Trophoblast cell (in vitro differentiated cells and primary cell): Measurements from ENCODE around the gene RAMACL.

ENCODE experiments used
- DNase-seq, 2 donors: peaks; one replicate each; pipeline ENCODE4 v3.0.0-alpha.2; 2016
- H2AFZ ChIP-seq: 2 replicates; pipeline ENCODE4 v1.6.1; 2013; ENCODE audit warnings: low read length, moderate library complexity, mild to moderate bottlenecking; ENCODE audit not compliant: insufficient read depth, poor library complexity
- H2AK5ac ChIP-seq: 2 replicates; pipeline ENCODE4 v1.6.1; 2013; ENCODE audit warnings: mild to moderate bottlenecking, low read length
- H2BK120ac ChIP-seq: 2 replicates; pipeline ENCODE4 v1.6.1; 2013; ENCODE audit warnings: low read length, mild to moderate bottlenecking, moderate library complexity; ENCODE audit not compliant: insufficient read depth, poor library complexity
- H2BK12ac ChIP-seq: 2 replicates; pipeline ENCODE4 v1.6.1; 2013; ENCODE audit warnings: mild to moderate bottlenecking, low read length, moderate library complexity
- H2BK5ac ChIP-seq: 2 replicates; pipeline ENCODE4 v1.6.1; 2013; ENCODE audit warnings: low read length, low read depth, moderate library complexity, mild to moderate bottlenecking; ENCODE audit not compliant: poor library complexity
- H3K14ac ChIP-seq: 2 replicates; pipeline ENCODE4 v1.6.1; 2013; ENCODE audit warnings: mild to moderate bottlenecking, low read length
- H3K18ac ChIP-seq: 2 replicates; pipeline ENCODE4 v1.6.1; 2013; ENCODE audit warnings: mild to moderate bottlenecking, low read length
- H3K23ac ChIP-seq: 2 replicates; pipeline ENCODE4 v1.6.1; 2013; ENCODE audit warnings: low read length
- H3K27ac ChIP-seq: 2 replicates; pipeline ENCODE4 v1.5.1; 2013; ENCODE audit warnings: low read depth, mild to moderate bottlenecking, inconsistent platforms, low read length, moderate library complexity
- H3K27me3 ChIP-seq: 2 replicates; pipeline ENCODE4 v1.6.1; 2013; ENCODE audit warnings: inconsistent platforms, mild to moderate bottlenecking, low read length, moderate library complexity; ENCODE audit not compliant: insufficient read depth
- H3K36me3 ChIP-seq, 2 experiments: 1 replicate in 1 of 2; 2 replicates in 1 of 2; pipeline ENCODE4 v1.6.1; 2013; ENCODE audit warnings: low read length in 2 of 2, mild to moderate bottlenecking in 2 of 2, moderate library complexity in 1 of 2; ENCODE audit not compliant: insufficient read depth in 2 of 2, control insufficient read depth in 1 of 2
- H3K4ac ChIP-seq: 2 replicates; pipeline ENCODE4 v1.6.1; 2013; ENCODE audit warnings: low read depth, mild to moderate bottlenecking, low read length, moderate library complexity
- H3K4me1 ChIP-seq, 2 experiments: 1 replicate in 1 of 2; 2 replicates in 1 of 2; pipeline ENCODE4 v1.6.1; 2013; ENCODE audit warnings: low read length in 2 of 2, mild to moderate bottlenecking in 2 of 2, moderate library complexity in 1 of 2; ENCODE audit not compliant: insufficient read depth in 2 of 2, control insufficient read depth in 1 of 2
- H3K4me2 ChIP-seq: 2 replicates; pipeline ENCODE4 v1.6.1; 2013; ENCODE audit warnings: inconsistent platforms, mild to moderate bottlenecking, low read length, moderate library complexity
- H3K4me3 ChIP-seq: 2 replicates; pipeline ENCODE4 v1.5.1; 2013; ENCODE audit warnings: mild to moderate bottlenecking, low read depth, low read length, inconsistent platforms
- H3K79me1 ChIP-seq: one replicate; pipeline ENCODE4 v1.6.1; 2013; ENCODE audit warnings: low read length
- H3K79me2 ChIP-seq: 2 replicates; pipeline ENCODE4 v1.6.1; 2013; ENCODE audit warnings: low read length, mild to moderate bottlenecking; ENCODE audit not compliant: control insufficient read depth, insufficient read depth, poor library complexity
- H3K9ac ChIP-seq: 2 replicates; pipeline ENCODE4 v1.6.1; 2013; ENCODE audit warnings: mild to moderate bottlenecking, low read length
- H3K9me3 ChIP-seq: 2 replicates; pipeline ENCODE4 v1.6.1; 2013; ENCODE audit warnings: low read depth, mild to moderate bottlenecking, control low read depth, inconsistent platforms, low read length; ENCODE audit not compliant: insufficient read depth
- H4K12ac ChIP-seq: 2 replicates; pipeline ENCODE4 v1.6.1; 2013; ENCODE audit warnings: low read depth, mild to moderate bottlenecking, low read length, moderate library complexity
- H4K8ac ChIP-seq: 2 replicates; pipeline ENCODE4 v1.6.1; 2013; ENCODE audit warnings: low read depth, mild to moderate bottlenecking, low read length, moderate library complexity
- H4K91ac ChIP-seq: one replicate; pipeline ENCODE4 v1.6.1; 2013; ENCODE audit warnings: low read depth, mild to moderate bottlenecking, low read length, moderate library complexity
- WGBS: extraction: QIAGEN DNeasy Blood & Tissue Kit; methylation state at CpG from one replicate; pipeline ENCODE4 v1.1.7; 2013; ENCODE audit warnings: missing lambda C conversion rate; ENCODE audit not compliant: insufficient read length, insufficient coverage; ENCODE audit errors: extremely low coverage; 5-methylcytosine and 5-hydroxymethylcytosine counted together

The RAMACL gene

GRCh38 chr6:166569206-166569605, 17.3 kb downstream of the RAMACL start:
- H3K79me1 ChIP-seq = no peaks in the 10 kb centered on the region
- H2BK120ac ChIP-seq = no peak overlapping the region
- H3K18ac ChIP-seq = no peak overlapping the region
- H3K4ac ChIP-seq = no peak overlapping the region
- H4K12ac ChIP-seq = no peak overlapping the region
- no peaks in the 10 kb centered on the region for H3K9me3 ChIP-seq
- H3K4me2 ChIP-seq = no peak overlapping the region
- DNase-seq = no peak
- H3K36me3 ChIP-seq = no peaks in the 10 kb centered on the region
- H3K79me2 ChIP-seq = no peaks in the 10 kb centered on the region
- no peak overlapping the region for H2BK12ac ChIP-seq
- H3K23ac ChIP-seq = no peak overlapping the region
- H3K9ac ChIP-seq = no peak overlapping the region
- H2AK5ac ChIP-seq = no peak overlapping the region
- H3K4me1 ChIP-seq = peaks cover 0 to 4% of the 10 kb centered on the region in 2 experiments
- no peak overlapping the region for H4K8ac ChIP-seq
- H3K27ac ChIP-seq = no peak overlapping the region
- WGBS = no CpG with 5 or more reads among the region's 13 CpGs
- no peak overlapping the region for H2BK5ac ChIP-seq
- H3K4me3 ChIP-seq = no peak overlapping the region
- H3K14ac ChIP-seq = no peak overlapping the region
- H3K27me3 ChIP-seq = no peaks in the 10 kb centered on the region
- no peak overlapping the region for H2AFZ ChIP-seq
- H4K91ac ChIP-seq = no peak overlapping the region

GRCh38 chr6:166567813-166568212, 18.7 kb downstream of the RAMACL start:
- Histone ChIP-seq H2BK5ac (no peak overlapping the region), H4K91ac (no peak overlapping the region), H3K14ac (no peak overlapping the region), H2BK12ac (no peak overlapping the region), H2AK5ac (no peak overlapping the region), H3K9ac (no peak overlapping the region), H3K4me3 (no peak overlapping the region), H4K12ac (no peak overlapping the region), H4K8ac (no peak overlapping the region), H3K79me2 (no peaks in the 10 kb centered on the region), H2AFZ (no peak overlapping the region), H3K79me1 (no peaks in the 10 kb centered on the region), H3K4me2 (no peak overlapping the region), H3K18ac (no peak overlapping the region), H3K27ac (no peak overlapping the region), H2BK120ac (no peak overlapping the region), H3K4me1 (peaks cover 0 to 4% of the 10 kb centered on the region in 2 experiments), H3K27me3 (no peaks in the 10 kb centered on the region), H3K9me3 (no peaks in the 10 kb centered on the region), H3K36me3 (peaks cover 0 to 3% of the 10 kb centered on the region in 2 experiments), H3K23ac (no peak overlapping the region), H3K4ac (no peak overlapping the region)
- WGBS = no CpG with 5 or more reads among the region's 8 CpGs
- no peak for DNase-seq

DNA sequence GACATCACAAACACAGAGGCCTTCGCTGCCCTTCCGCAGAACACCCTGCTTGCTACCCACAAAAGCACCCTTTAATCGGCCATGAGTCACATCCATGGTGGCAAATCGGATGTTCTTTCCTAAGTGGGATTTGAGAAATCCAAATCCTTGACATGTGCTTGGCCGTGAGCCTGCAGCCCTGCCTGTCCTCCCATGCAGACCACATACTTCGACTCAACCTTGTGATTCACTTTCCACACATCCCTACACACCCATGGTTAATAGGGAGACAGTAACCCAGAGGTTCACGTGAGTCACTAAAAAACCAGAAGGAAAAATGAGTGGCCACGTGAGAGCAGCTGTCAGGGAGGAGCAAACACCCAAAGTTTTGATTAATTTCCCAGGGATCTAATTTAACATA, 19.4 kb downstream of the RAMACL start:
- H2BK12ac ChIP-seq = no peak overlapping the region
- no peak overlapping the region for H3K4me2 ChIP-seq
- no peak overlapping the region for H2AK5ac ChIP-seq
- H3K4me1 ChIP-seq = peaks cover 0 to 4% of the 10 kb centered on the region in 2 experiments
- H3K4ac ChIP-seq = no peak overlapping the region
- no peak overlapping the region for H4K12ac ChIP-seq
- no peak overlapping the region for H4K91ac ChIP-seq
- no peaks in the 10 kb centered on the region for H3K9me3 ChIP-seq
- H3K14ac ChIP-seq = no peak overlapping the region
- no CpG with 5 or more reads among the region's 8 CpGs for WGBS
- H3K4me3 ChIP-seq = no peak overlapping the region
- no peak overlapping the region for H3K23ac ChIP-seq
- H3K27ac ChIP-seq = no peak overlapping the region
- no peak overlapping the region for H3K18ac ChIP-seq
- no peak overlapping the region for H4K8ac ChIP-seq
- DNase-seq = no peak
- H3K9ac ChIP-seq = no peak overlapping the region
- H3K36me3 ChIP-seq = peaks cover 0 to 3% of the 10 kb centered on the region in 2 experiments
- no peaks in the 10 kb centered on the region for H3K79me2 ChIP-seq
- H2AFZ ChIP-seq = no peak overlapping the region
- no peaks in the 10 kb centered on the region for H3K27me3 ChIP-seq
- H2BK120ac ChIP-seq = no peak overlapping the region
- no peak overlapping the region for H2BK5ac ChIP-seq
- H3K79me1 ChIP-seq = no peaks in the 10 kb centered on the region

DNA sequence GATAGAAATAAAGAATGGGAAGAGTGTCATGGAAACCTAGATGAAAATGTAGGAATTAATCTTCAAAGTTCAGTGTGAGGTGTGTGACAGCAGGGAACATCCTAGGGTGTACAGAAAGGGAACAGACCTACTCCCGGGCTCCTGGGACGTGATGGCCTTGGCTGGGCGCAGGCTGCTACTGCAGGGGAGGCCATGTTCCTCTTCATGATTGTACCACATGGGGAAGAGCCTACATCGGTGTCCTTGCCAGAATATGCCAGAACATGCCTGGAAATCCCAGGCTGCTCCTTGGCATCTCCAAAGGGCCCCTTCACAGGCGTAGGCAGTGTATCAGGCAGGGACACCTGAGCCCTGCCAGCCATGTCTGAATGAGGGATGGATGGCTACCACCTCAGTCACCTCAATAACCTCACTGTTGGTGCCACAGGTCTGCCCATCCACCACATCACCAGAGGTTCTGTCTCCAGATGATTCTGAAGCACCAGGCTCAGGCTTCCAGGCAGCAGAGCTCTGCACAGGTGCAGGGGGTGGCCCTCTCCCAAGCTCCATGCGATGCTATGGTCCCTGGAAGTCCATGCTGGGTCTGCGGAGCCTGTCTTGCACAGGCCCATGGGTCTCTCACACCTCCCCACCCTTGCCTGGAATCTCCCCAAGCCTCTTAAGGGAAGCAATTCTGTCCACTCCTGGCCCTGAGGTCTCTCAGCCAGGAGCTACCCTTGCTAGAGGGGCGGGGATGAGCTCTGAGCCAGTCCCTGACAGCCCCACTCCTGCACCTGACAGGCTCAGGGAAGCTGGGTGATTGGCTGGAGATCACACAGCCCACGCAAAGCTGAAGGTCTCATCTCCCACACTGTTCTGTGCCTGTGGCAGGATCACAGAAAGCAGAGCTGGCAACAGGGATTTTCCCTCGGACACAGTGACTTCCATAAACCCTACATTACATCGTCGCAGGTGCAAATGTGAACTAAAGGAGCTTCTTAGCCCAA, 20.2 kb downstream of the RAMACL start:
- H2BK5ac ChIP-seq = no peak overlapping the region
- WGBS = no CpG with 5 or more reads among the region's 12 CpGs
- H4K12ac ChIP-seq = no peak overlapping the region
- no peak overlapping the region for H3K18ac ChIP-seq
- H3K9ac ChIP-seq = no peak overlapping the region
- peaks cover 0 to 3% of the 10 kb centered on the region in 2 experiments for H3K36me3 ChIP-seq
- H3K9me3 ChIP-seq = no peaks in the 10 kb centered on the region
- H2AFZ ChIP-seq = no peak overlapping the region
- H3K14ac ChIP-seq = no peak overlapping the region
- no peak overlapping the region for H4K8ac ChIP-seq
- H3K4me3 ChIP-seq = no peak overlapping the region
- no peaks in the 10 kb centered on the region for H3K79me2 ChIP-seq
- H3K27ac ChIP-seq = no peak overlapping the region
- H3K27me3 ChIP-seq = no peaks in the 10 kb centered on the region
- no peak overlapping the region for H2BK12ac ChIP-seq
- H3K4me1 ChIP-seq = peaks cover 0 to 4% of the 10 kb centered on the region in 2 experiments
- H3K4me2 ChIP-seq = no peak overlapping the region
- H3K79me1 ChIP-seq = no peaks in the 10 kb centered on the region
- H2AK5ac ChIP-seq = no peak overlapping the region
- no peak overlapping the region for H4K91ac ChIP-seq
- no peak overlapping the region for H3K23ac ChIP-seq
- no peak for DNase-seq
- H2BK120ac ChIP-seq = no peak overlapping the region
- no peak overlapping the region for H3K4ac ChIP-seq
